Activated T-cell treated with anti-CD3 and anti-CD28 coated beads, Interleukin-2, amount 50 U/mL, for 4 hours (primary cell): ENCODE results near the gene RPL12. TPM values are rescaled to one million over a fixed set of nuclear protein-coding genes. Genes with fewer than 3 reads are reported as not detected.

Experiments
- ATAC-seq, 2 donors: fragments of 200-7000 bp; cut with Tn5 transposase; one replicate each; pipeline ENCODE4 v1.10.0; 2021
- DNase-seq: peaks from one replicate; pipeline ENCODE4 v3.0.0-alpha.2; 2020
- H3K27me3 Mint-ChIP-seq: one replicate; pipeline ENCODE4 v1.8.0; 2021; ENCODE audit warnings: low read depth, mixed read lengths
- H3K36me3 Mint-ChIP-seq: one replicate; pipeline ENCODE4 v1.8.0; 2022; ENCODE audit warnings: mixed read lengths; ENCODE audit not compliant: insufficient read depth
- H3K4me1 Mint-ChIP-seq: one replicate; pipeline ENCODE4 v1.8.0; 2021; ENCODE audit warnings: low read depth, mixed read lengths
- H3K4me3 Mint-ChIP-seq: one replicate; pipeline ENCODE4 v1.8.0; 2021; ENCODE audit warnings: mild to moderate bottlenecking, moderate library complexity, mixed read lengths
- H3K9me3 Mint-ChIP-seq: one replicate; pipeline ENCODE4 v1.8.0; 2021; ENCODE audit warnings: mixed read lengths
- total RNA-seq, 3 donors: library from RNA; stranded (reverse); gene quantifications; one replicate each; pipeline ENCODE4 v1.2.1, GENCODE V29; 2021

RPL12 gene
- total RNA-seq, 3 donors from 2014 or later: 1,591 to 1,973 (median 1,685) TPM

- DNase-seq (no peak), ATAC-seq (peak; percentile 72 to 82)
- Mint-ChIP-seq H3K27me3 (no peaks in the 10 kb centered on the region), H3K36me3 (peaks cover 58% of the 10 kb centered on the region), H3K4me1 (peaks cover 17% of the 10 kb centered on the region), H3K9me3 (no peaks in the 10 kb centered on the region), H3K4me3 (no peak overlapping the region)
Observed at GRCh38 chr9:127437497-127438264, 13.5 kb downstream of the RPL12 start.

DNA sequence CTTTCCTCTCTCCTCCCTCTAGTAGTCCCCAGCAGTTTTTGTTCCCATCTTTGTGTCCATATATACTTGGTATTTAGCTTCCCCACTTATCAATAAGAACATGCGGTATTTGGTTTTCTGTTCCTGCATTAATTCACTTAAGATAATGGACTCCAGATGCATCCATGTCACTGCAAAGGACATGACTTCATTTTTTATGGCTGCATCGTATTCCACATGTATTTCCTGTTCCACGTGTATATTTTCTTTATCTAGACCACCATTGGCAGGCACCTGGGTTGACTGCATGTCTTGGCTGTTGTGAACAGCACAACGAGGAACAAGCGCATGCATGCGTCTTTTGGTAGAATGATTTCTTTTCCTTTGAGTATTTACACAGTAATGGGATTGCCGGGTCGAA, 20.8 kb downstream of the RPL12 start:
- ATAC-seq (no peak), DNase-seq (no peak)
- Mint-ChIP-seq H3K4me1 (peaks cover 42% of the 10 kb centered on the region), H3K27me3 (no peaks in the 10 kb centered on the region), H3K36me3 (peaks cover 39% of the 10 kb centered on the region), H3K4me3 (no peak overlapping the region), H3K9me3 (no peaks in the 10 kb centered on the region)

GRCh38 chr9:127428348-127428747, 22.9 kb downstream of the RPL12 start:
- no peaks in the 10 kb centered on the region for H3K27me3 Mint-ChIP-seq
- H3K9me3 Mint-ChIP-seq: no peaks in the 10 kb centered on the region
- H3K4me3 Mint-ChIP-seq: no peak overlapping the region
- peaks cover 52% of the 10 kb centered on the region for H3K4me1 Mint-ChIP-seq
- DNase-seq (no peak), ATAC-seq (no peak)
- peaks cover 25% of the 10 kb centered on the region for H3K36me3 Mint-ChIP-seq

- H3K4me1 Mint-ChIP-seq: peaks cover 59% of the 10 kb centered on the region
- ATAC-seq: peak; percentile 75 to 76
- no peaks in the 10 kb centered on the region for H3K27me3 Mint-ChIP-seq
- no peak for DNase-seq
- H3K4me3 Mint-ChIP-seq: peak overlapping the region; percentile 99
- H3K36me3 Mint-ChIP-seq: peaks cover 20% of the 10 kb centered on the region
- no peaks in the 10 kb centered on the region for H3K9me3 Mint-ChIP-seq
Observed at GRCh38 chr9:127426756-127427155, 24.4 kb downstream of the RPL12 start.

DNA sequence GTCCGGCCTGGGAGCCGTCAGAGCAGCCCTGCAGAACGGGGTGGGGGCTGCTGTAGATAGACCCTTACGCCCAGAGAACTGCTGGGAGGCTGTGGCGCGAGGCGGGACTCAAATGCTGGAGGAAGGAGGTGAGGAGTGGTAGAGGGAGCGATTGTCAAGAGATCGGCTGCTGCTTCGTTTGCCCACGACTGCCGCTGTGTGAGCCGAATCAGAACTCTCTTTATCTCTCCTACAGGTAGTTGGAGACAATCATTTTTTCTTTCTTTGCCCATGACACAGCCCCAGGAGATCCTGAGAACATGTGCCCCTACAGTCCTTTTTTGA, 26.6 kb downstream of the RPL12 start:
- Mint-ChIP-seq H3K4me3 (peak overlapping the region; percentile 99), H3K27me3 (no peaks in the 10 kb centered on the region), H3K4me1 (peaks cover 53% of the 10 kb centered on the region), H3K9me3 (no peaks in the 10 kb centered on the region), H3K36me3 (peaks cover 6% of the 10 kb centered on the region)
- DNase-seq (peak; percentile 23), ATAC-seq (peak; percentile 19 to 24)

DNA sequence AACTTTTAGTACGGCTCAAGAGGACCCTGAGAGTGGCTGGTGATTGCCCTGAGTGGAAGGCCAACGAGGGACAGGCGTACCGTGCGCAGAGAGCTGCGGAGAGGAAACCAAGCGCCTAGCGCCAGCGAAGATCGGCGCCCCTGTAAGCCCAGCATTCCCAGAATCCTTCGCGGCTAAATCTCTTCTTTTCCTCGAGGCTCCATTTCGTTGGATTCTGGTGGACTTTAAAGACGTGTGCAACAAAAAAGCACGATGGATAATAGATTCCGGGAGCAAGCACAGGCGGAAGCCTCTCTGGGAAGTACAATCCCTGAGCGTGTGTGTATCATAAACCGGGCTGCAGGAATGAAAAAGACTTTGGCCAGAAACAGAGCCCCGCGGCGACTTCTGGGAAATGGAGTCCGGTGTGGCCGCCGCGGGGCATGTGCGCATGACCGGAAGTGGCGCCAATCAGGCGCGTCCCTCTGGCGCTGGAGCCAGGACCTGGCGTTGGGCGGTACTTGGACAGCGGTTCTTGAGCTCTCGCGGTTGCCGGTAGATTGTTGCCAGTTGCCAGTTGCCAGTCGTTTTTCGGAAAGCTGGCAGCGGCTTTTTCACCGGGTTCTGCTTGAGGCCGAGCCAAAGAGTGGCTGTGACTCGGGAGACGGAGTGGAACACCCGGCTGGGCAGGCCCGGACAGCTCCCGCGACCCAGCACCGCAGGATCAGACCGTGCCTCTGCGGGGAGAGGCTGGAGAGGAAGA, 27.1 kb downstream of the RPL12 start, which contains the start of gene ZNF79:
Gene ZNF79, plus strand, starts transcription at position 449 of the 742 bp plus-strand sequence. CDS start 406 bp downstream, outside the sequence.
- Mint-ChIP-seq H3K36me3 (peaks cover 6% of the 10 kb centered on the region), H3K27me3 (no peaks in the 10 kb centered on the region), H3K4me1 (peaks cover 53% of the 10 kb centered on the region), H3K4me3 (peak within 1 kb of the TSS; percentile 99), H3K9me3 (no peaks in the 10 kb centered on the region)
- ATAC-seq (peak; percentile 80 to 87), DNase-seq (peak; percentile 81)

DNA sequence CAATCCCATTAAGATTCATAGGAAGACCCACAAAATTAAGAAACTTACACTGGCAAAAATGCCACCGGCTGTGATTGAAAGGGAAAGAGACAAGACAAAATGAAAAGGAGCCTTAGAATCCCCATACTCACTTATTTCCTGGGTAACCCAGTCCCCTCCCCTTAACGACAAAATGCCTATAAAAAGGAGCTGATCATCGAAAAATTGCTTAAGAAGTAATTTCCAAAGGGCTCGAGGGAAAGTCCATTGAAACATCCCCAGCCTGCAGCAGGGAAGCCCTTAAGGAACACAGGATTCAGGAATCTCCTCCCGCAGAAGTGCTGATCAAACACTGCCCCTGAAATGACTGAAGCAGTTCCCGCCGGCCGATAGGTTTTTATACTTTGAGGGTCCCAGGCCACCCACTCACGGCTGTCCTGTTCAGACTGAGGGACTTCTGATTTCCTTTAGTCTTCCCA, 27.7 kb downstream of the RPL12 start:
- no peak for ATAC-seq
- DNase-seq: no peak
- Mint-ChIP-seq H3K36me3 (peaks cover 6% of the 10 kb centered on the region), H3K9me3 (no peaks in the 10 kb centered on the region), H3K4me1 (peaks cover 49% of the 10 kb centered on the region), H3K4me3 (peak overlapping the region; percentile 99), H3K27me3 (no peaks in the 10 kb centered on the region)

GRCh38 chr9:127422787-127423186, 28.4 kb downstream of the RPL12 start:
- Mint-ChIP-seq H3K36me3 (peaks cover 6% of the 10 kb centered on the region), H3K4me3 (peak overlapping the region; percentile 99), H3K9me3 (no peaks in the 10 kb centered on the region), H3K27me3 (no peaks in the 10 kb centered on the region), H3K4me1 (peaks cover 42% of the 10 kb centered on the region)
- ATAC-seq (no peak), DNase-seq (no peak)

GRCh38 chr9:127422133-127422782, 28.9 kb downstream of the RPL12 start:
- no peak overlapping the region for H3K4me3 Mint-ChIP-seq

GRCh38 chr9:127421057-127421456, 30.1 kb downstream of the RPL12 start:
- Mint-ChIP-seq H3K36me3 (peaks cover 2% of the 10 kb centered on the region), H3K27me3 (peaks cover 2% of the 10 kb centered on the region), H3K4me1 (peaks cover 28% of the 10 kb centered on the region), H3K4me3 (no peak overlapping the region), H3K9me3 (no peaks in the 10 kb centered on the region)
- ATAC-seq (no peak), DNase-seq (no peak)

More at GRCh38 chr9:127422133-127422782, 28.9 kb downstream of the RPL12 start:
- peaks cover 6% of the 10 kb centered on the region for H3K36me3 Mint-ChIP-seq
- no peaks in the 10 kb centered on the region for H3K9me3 Mint-ChIP-seq
- ATAC-seq: no peak
- DNase-seq: no peak
- H3K4me1 Mint-ChIP-seq: peaks cover 38% of the 10 kb centered on the region
- no peaks in the 10 kb centered on the region for H3K27me3 Mint-ChIP-seq

- Mint-ChIP-seq H3K9me3 (no peaks in the 10 kb centered on the region), H3K36me3 (peaks cover 1% of the 10 kb centered on the region), H3K4me1 (peaks cover 12% of the 10 kb centered on the region), H3K27me3 (peaks cover 12% of the 10 kb centered on the region), H3K4me3 (no peak overlapping the region)
- ATAC-seq: no peak
- DNase-seq: no peak
Observed at GRCh38 chr9:127419348-127419747, 31.9 kb downstream of the RPL12 start.

DNA sequence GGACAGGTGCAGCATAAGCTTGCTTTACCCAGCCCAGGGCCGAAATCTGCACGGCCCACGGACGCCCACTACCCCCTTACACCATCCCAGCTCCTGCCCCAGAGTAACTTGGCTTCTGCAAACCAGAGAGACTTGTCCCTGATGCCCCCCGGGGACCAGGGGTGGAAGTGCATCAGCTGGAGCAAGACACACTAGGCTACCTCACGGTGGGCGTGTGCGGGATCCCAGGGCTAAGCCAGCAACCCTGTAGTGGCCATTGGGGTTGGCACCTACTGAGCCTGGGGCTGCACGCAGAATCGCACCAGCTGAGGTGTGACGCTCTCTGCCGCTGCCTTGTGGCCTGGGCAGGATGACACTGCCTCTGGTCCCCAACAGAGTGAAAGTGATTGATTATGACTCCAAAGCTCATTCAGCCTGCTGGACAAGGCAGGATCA, 33.2 kb downstream of the RPL12 start:
- peak; percentile 73 for ATAC-seq

GRCh38 chr9:127417131-127418036, 33.8 kb downstream of the RPL12 start:
- Mint-ChIP-seq H3K9me3 (no peaks in the 10 kb centered on the region), H3K36me3 (no peaks in the 10 kb centered on the region), H3K27me3 (peaks cover 20% of the 10 kb centered on the region), H3K4me3 (no peak overlapping the region), H3K4me1 (no peaks in the 10 kb centered on the region)
- no peak for ATAC-seq
- DNase-seq: no peak

More for the DNA sequence above, 33.2 kb downstream of the RPL12 start:
- Mint-ChIP-seq H3K4me1 (peaks cover 5% of the 10 kb centered on the region), H3K27me3 (peaks cover 19% of the 10 kb centered on the region), H3K9me3 (no peaks in the 10 kb centered on the region), H3K4me3 (no peak overlapping the region), H3K36me3 (no peaks in the 10 kb centered on the region)
- peak; percentile 34 for DNase-seq
